Heart right ventricle (tissue), 16 donors: Measurements from ENCODE around the gene GPRC5C. TPM values are rescaled to one million over a fixed set of nuclear protein-coding genes. Genes with fewer than 3 reads are reported as not detected.
"Not testable (repeated sequence)": the region's sequence is repeated elsewhere in the genome, so short reads cannot be mapped to it uniquely, and the experiment has no call there.

Experiments used
- ATAC-seq, 8 donors: fragments of 200-7000 bp; cut with Tn5 transposase; one replicate each; pipeline ENCODE4 v1.9.1; 2020; ENCODE audit warnings: mild to moderate bottlenecking in 8 of 8, moderate library complexity in 8 of 8, moderate number of reproducible peaks in 1 of 8
- DNase-seq, 2 donors: peaks; one replicate each; pipeline ENCODE4 v3.0.0-alpha.2; 2020
- H3K27ac ChIP-seq, 10 donors: fragments of 200-600 bp; sonication (generic) in 2 of 10; one replicate each; pipeline versions ENCODE4 v1.5.0 to v1.8.0; 2020 to 2022; ENCODE audit warnings: mild to moderate bottlenecking in 3 of 10
- H3K27me3 ChIP-seq, 7 donors: fragments of 200-600 bp; one replicate each; pipeline ENCODE4 v1.8.0; 2021 to 2022; ENCODE audit warnings: mild to moderate bottlenecking in 2 of 7
- H3K36me3 ChIP-seq, 9 donors: fragments of 200-600 bp; sonication (generic) in 1 of 9; one replicate each; pipeline versions ENCODE4 v1.5.0 to v1.8.0; 2020 to 2022; ENCODE audit warnings: mild to moderate bottlenecking in 2 of 9
- H3K4me1 ChIP-seq, 9 donors: fragments of 200-600 bp; sonication (generic) in 1 of 9; one replicate each; pipeline versions ENCODE4 v1.5.0 to v1.8.0; 2020 to 2022; ENCODE audit warnings: mild to moderate bottlenecking in 4 of 9
- H3K4me3 ChIP-seq, 10 donors: fragments of 200-600 bp; sonication (generic) in 2 of 10; one replicate each; pipeline versions ENCODE4 v1.5.0 to v1.8.0; 2020 to 2022; ENCODE audit warnings: mild to moderate bottlenecking in 7 of 10, moderate library complexity in 2 of 10
- H3K9me3 ChIP-seq, 11 donors: fragments of 200-600 bp in 10 of 11; sonication (generic) in 2 of 11; one replicate each; pipeline versions ENCODE4 v1.5.0 to v1.8.0; 2013 to 2022; ENCODE audit warnings: mild to moderate bottlenecking in 2 of 11, control low read depth in 1 of 11, moderate library complexity in 1 of 11
- CTCF ChIP-seq, 9 donors: fragments of 200-600 bp; sonication (generic) in 2 of 9; IDR thresholded peaks; one replicate each; pipeline versions ENCODE4 v1.5.0 to v1.8.0; 2021 to 2022; ENCODE audit warnings: antibody characterized with exemption in 9 of 9, mild to moderate bottlenecking in 5 of 9, moderate library complexity in 1 of 9
- WGBS, 2 donors: extraction: QIAGEN DNeasy Blood & Tissue Kit; methylation state at CpG; one replicate each; pipeline ENCODE4 v1.1.7; 2013; ENCODE audit warnings: inconsistent platforms in 1 of 2; 5-methylcytosine and 5-hydroxymethylcytosine counted together
- intact Hi-C, 10 donors: fragments of 100-400 bp; cut with DNase I; formaldehyde crosslinking; loops; one replicate each; pipeline versions ENCODE4 v1.11.1 to v1.14.2; 2022
- polyA plus RNA-seq, 2 donors: library from polyadenylated mRNA; stranded (reverse); fragments of 200-250 nt; gene quantifications; one replicate each; pipeline ENCODE4 v1.2.3, GENCODE V29; 2013
- total RNA-seq, 10 donors: library from RNA; stranded (reverse); fragmentation: NEBNext Ultra II Directional in 3 of 10; extraction: Animal tissue kit (Norgen Biotek cat#: 25700) in 3 of 10; gene quantifications; one replicate each; pipeline versions ENCODE4 v1.2.1 to v1.2.4, GENCODE V29; 2021 to 2023
- donor health status: Arrhythmogenic right ventricular cardiomyopathy.
- donor health status: ischemic (EF 13 %, LVEDD 7.1; RV severe dilation, severe dysfunction).
- donor health status: healthy with polysubstance abuse.
- donor health status: DM: no; HTN: yes; CAD: no.
- donor health status: DM: no; HTN: no; CAD: no.
- donor health status: ischemic (EF 25% LVEDD 6.9; RV normal size, moderate dysfunction).
- donor health status: ischemic (EF 25% LVEDD 5.7; RV mildly dilated, moderate dysfunction).
- donor health status: healthy.
- donor health status: DM: yes; HTN: yes; CAD: no.
- donor health status: Ischemic cardiomyopathy.
- donor health status: ischemic (EF 35%, LVEDD 5.7; RV mildly dilated, moderate dysfunction).
- donor health status: nonischemic (EF 11% LVEDD 7.7; RV severe dilation, severe dysfunction).
- donor health status: DM: yes; HTN: yes; CAD: no.
- donor health status: PGD.
- donor health status: ischemic (EF 29% LVEDD 5.4; RV normal size, mild dysfunction).
- donor health status: nonischemic (EF 23%, LVEDD 6.1; RV moderate dilation, normal function).

The GPRC5C gene
- total and polyA plus RNA-seq, 12 donors: 28.0 to 41.0 (median 32.5) TPM

- intact Hi-C loops: no loop called here
Measured at GRCh38 chr17:74402048-74402447, 29.8 kb upstream of the GPRC5C start.

GRCh38 chr17:74403512-74404137, 28.3 kb upstream of the GPRC5C start:
- Histone ChIP-seq H3K9me3 (no peaks in the 10 kb centered on the region), H3K4me3 (no peak overlapping the region), H3K4me1 (peaks cover 0 to 4% (median 0%) of the 10 kb centered on the region in 9 donors), H3K36me3 (no peaks in the 10 kb centered on the region), H3K27ac (no peak overlapping the region), H3K27me3 (peaks cover 0 to 6% (median 0%) of the 10 kb centered on the region in 7 donors)
- DNase-seq (no peak), ATAC-seq (peak in 1 of 8 donors; percentile 14)
- TF ChIP-seq CTCF (IDR thresholded peaks at IDR 0.05): no peak
- intact Hi-C loops: no loop called here
- WGBS, 2 donors: 60 to 65% methylated on average over 12 of the region's 12 CpGs

More at GRCh38 chr17:74402048-74402447, 29.8 kb upstream of the GPRC5C start:
- H3K27ac ChIP-seq: no peak overlapping the region
- no peaks in the 10 kb centered on the region for H3K36me3 ChIP-seq
- ATAC-seq (no peak), DNase-seq (no peak)
- TF ChIP-seq CTCF (IDR thresholded peaks at IDR 0.05): no peak
- WGBS, 2 donors: 87 to 92% methylated on average over 7 of the region's 7 CpGs
- peaks cover 0 to 6% (median 0%) of the 10 kb centered on the region in 7 donors for H3K27me3 ChIP-seq
- H3K9me3 ChIP-seq: no peaks in the 10 kb centered on the region
- peaks cover 0 to 4% (median 0%) of the 10 kb centered on the region in 9 donors for H3K4me1 ChIP-seq
- no peak overlapping the region for H3K4me3 ChIP-seq

- 49 to 50% methylated on average over 7 of the region's 7 CpGs for WGBS, 2 donors
- Histone ChIP-seq H3K27me3 (peaks cover 0 to 6% (median 0%) of the 10 kb centered on the region in 7 donors), H3K27ac (no peak overlapping the region), H3K9me3 (no peaks in the 10 kb centered on the region), H3K4me3 (no peak overlapping the region), H3K36me3 (no peaks in the 10 kb centered on the region), H3K4me1 (peaks cover 0 to 4% (median 0%) of the 10 kb centered on the region in 9 donors)
- ATAC-seq: no peak
- DNase-seq: no peak
- intact Hi-C loops: no loop called here
- TF ChIP-seq CTCF (IDR thresholded peaks at IDR 0.05): no peak
Measured at GRCh38 chr17:74404218-74404617, 27.7 kb upstream of the GPRC5C start.

GRCh38 chr17:74404789-74405188, 27.1 kb upstream of the GPRC5C start:
- WGBS, 2 donors: 88 to 91% methylated on average over 6 of the region's 6 CpGs
- no peak for DNase-seq
- intact Hi-C loops: no loop called here
- Histone ChIP-seq H3K27me3 (peaks cover 0 to 6% (median 0%) of the 10 kb centered on the region in 7 donors), H3K4me1 (peaks cover 0 to 4% (median 0%) of the 10 kb centered on the region in 9 donors), H3K9me3 (no peaks in the 10 kb centered on the region), H3K27ac (no peak overlapping the region), H3K4me3 (no peak overlapping the region), H3K36me3 (no peaks in the 10 kb centered on the region)
- TF ChIP-seq CTCF (IDR thresholded peaks at IDR 0.05): no peak
- no peak for ATAC-seq

GRCh38 chr17:74405311-74405710, 26.6 kb upstream of the GPRC5C start:
- H3K36me3 ChIP-seq, H3K9me3 ChIP-seq, H3K4me1 ChIP-seq, H3K4me3 ChIP-seq, H3K27me3 ChIP-seq, ATAC-seq, H3K27ac ChIP-seq, intact Hi-C loops, DNase-seq: not testable (repeated sequence)
- whole genome bisulfite sequencing, 2 donors: 97 to 98% methylated on average over 5 of the region's 5 CpGs
